DND-41 (cell line): ENCODE results near the gene SLC36A4.

ENCODE experiments used
- EZH2 ChIP-seq: IDR thresholded peaks from 3 replicates; pipeline ENCODE4 v1.6.1; 2012; ENCODE audit warnings: borderline replicate concordance, low read depth, mild to moderate bottlenecking, moderate library complexity, low read length, inconsistent platforms; ENCODE audit not compliant: severe bottlenecking
- TF ChIP-seq, protein P1 (sequence below): IDR thresholded peaks from 2 replicates; pipeline ENCODE4 v1.5.1; 2012; ENCODE audit warnings: borderline replicate concordance, low read length, moderate library complexity, mild to moderate bottlenecking; ENCODE audit not compliant: poor library complexity, severe bottlenecking; ENCODE audit errors: extremely low read depth

- TF ChIP-seq, protein P1, sequence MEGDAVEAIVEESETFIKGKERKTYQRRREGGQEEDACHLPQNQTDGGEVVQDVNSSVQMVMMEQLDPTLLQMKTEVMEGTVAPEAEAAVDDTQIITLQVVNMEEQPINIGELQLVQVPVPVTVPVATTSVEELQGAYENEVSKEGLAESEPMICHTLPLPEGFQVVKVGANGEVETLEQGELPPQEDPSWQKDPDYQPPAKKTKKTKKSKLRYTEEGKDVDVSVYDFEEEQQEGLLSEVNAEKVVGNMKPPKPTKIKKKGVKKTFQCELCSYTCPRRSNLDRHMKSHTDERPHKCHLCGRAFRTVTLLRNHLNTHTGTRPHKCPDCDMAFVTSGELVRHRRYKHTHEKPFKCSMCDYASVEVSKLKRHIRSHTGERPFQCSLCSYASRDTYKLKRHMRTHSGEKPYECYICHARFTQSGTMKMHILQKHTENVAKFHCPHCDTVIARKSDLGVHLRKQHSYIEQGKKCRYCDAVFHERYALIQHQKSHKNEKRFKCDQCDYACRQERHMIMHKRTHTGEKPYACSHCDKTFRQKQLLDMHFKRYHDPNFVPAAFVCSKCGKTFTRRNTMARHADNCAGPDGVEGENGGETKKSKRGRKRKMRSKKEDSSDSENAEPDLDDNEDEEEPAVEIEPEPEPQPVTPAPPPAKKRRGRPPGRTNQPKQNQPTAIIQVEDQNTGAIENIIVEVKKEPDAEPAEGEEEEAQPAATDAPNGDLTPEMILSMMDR: no peak
- TF ChIP-seq EZH2: no peak
Measured at GRCh38 chr11:93188726-93189125, 9.1 kb downstream of the SLC36A4 start.
